NCI-H2196 (cell line): ENCODE data around the gene SOD3.

Experiments used
- DNase-seq: peaks from one replicate; lab custom pipeline; 2025; ENCODE audit not compliant: unreplicated experiment; lab: John Stamatoyannopoulos, UW

SOD3 gene

GRCh38 chr4:24775032-24775605, 20.3 kb upstream of the SOD3 start:
- no peak for DNase-seq

GRCh38 chr4:24775750-24776149, 19.6 kb upstream of the SOD3 start:
- DNase-seq = no peak

- DNase-seq = no peak
These were observed 17.6 kb upstream of the SOD3 start for GRCh38 chr4:24777536-24778463.

- no peak for DNase-seq
These were observed 16.7 kb upstream of the SOD3 start for GRCh38 chr4:24778464-24779225.

- no peak for DNase-seq
These were observed 14.4 kb upstream of the SOD3 start for GRCh38 chr4:24780936-24781495.

GRCh38 chr4:24781999-24782745, 13.2 kb upstream of the SOD3 start:
- DNase-seq = no peak

GRCh38 chr4:24783506-24783905, 11.9 kb upstream of the SOD3 start:
- no peak for DNase-seq

GRCh38 chr4:24791043-24791442, 4.3 kb upstream of the SOD3 start:
- DNase-seq = no peak

- no peak for DNase-seq
These were observed 2.8 kb upstream of the SOD3 start for GRCh38 chr4:24792552-24792951.

- DNase-seq = peak; percentile 18
These were observed 2.0 kb upstream of the SOD3 start for GRCh38 chr4:24793219-24794005.

GRCh38 chr4:24794051-24794450, 1.3 kb upstream of the SOD3 start:
- DNase-seq = no peak

GRCh38 chr4:24794480-24794879, 893 bp upstream of the SOD3 start:
- DNase-seq = no peak

- no peak for DNase-seq
These were observed 451 bp downstream of the SOD3 start for GRCh38 chr4:24795666-24796381.

- no peak for DNase-seq
These were observed 1.2 kb downstream of the SOD3 start for GRCh38 chr4:24796620-24797019.

GRCh38 chr4:24798036-24798610, 2.8 kb downstream of the SOD3 start:
- DNase-seq = no peak

GRCh38 chr4:24799196-24799543, 3.8 kb downstream of the SOD3 start:
- no peak for DNase-seq

- DNase-seq = no peak
These were observed 4.4 kb downstream of the SOD3 start for GRCh38 chr4:24799544-24800324.

GRCh38 chr4:24800325-24800895, 5.0 kb downstream of the SOD3 start:
- DNase-seq = no peak
